HepG2 (cell line): ENCODE data around the gene SNAPC4. TPM values are rescaled to one million over a fixed set of nuclear protein-coding genes. Genes with fewer than 3 reads are reported as not detected.

ENCODE experiments used
- AGO2 ChIP-seq: fragments of 200-400 bp; formaldehyde crosslinking; optimal IDR thresholded peaks from 2 replicates; pipeline ENCODE3; 2017; ENCODE audit warnings: mild to moderate bottlenecking, low read depth, low read length, moderate library complexity
- CBX5 ChIP-seq: sonication (generic); formaldehyde crosslinking; IDR thresholded peaks from 2 replicates; pipeline ENCODE4 v1.4.0; 2020; ENCODE audit warnings: missing genetic modification reagents, borderline replicate concordance
- DDIT3 ChIP-seq: sonication (generic); formaldehyde crosslinking; IDR thresholded peaks from 2 replicates; pipeline ENCODE4 v1.4.0; 2020; ENCODE audit warnings: mild to moderate bottlenecking, missing genetic modification reagents
- FOXO1 ChIP-seq: sonication (generic); formaldehyde crosslinking; IDR thresholded peaks from 2 replicates; pipeline ENCODE4 v1.4.0; 2020; ENCODE audit warnings: missing genetic modification reagents
- GFI1 ChIP-seq: sonication (generic); formaldehyde crosslinking; IDR thresholded peaks from 2 replicates; pipeline ENCODE4 v1.5.0; 2020; ENCODE audit warnings: missing genetic modification reagents, mild to moderate bottlenecking, borderline replicate concordance
- GLMP ChIP-seq: sonication (generic); formaldehyde crosslinking; IDR thresholded peaks from 2 replicates; pipeline ENCODE4 v1.9.0; 2021; ENCODE audit warnings: missing genetic modification reagents, mild to moderate bottlenecking, borderline replicate concordance
- HDAC1 ChIP-seq: sonication (generic); formaldehyde crosslinking; IDR thresholded peaks from 2 replicates; pipeline ENCODE4 v1.5.1; 2020; ENCODE audit warnings: mild to moderate bottlenecking, missing genetic modification reagents
- KIAA2018 ChIP-seq: sonication (generic); formaldehyde crosslinking; IDR thresholded peaks from 2 replicates; pipeline ENCODE4 v1.5.0; 2020; ENCODE audit warnings: mild to moderate bottlenecking, missing genetic modification reagents, borderline replicate concordance
- KLF15 ChIP-seq: sonication (generic); formaldehyde crosslinking; IDR thresholded peaks from 2 replicates; pipeline ENCODE4 v1.8.1; 2023; ENCODE audit warnings: borderline replicate concordance, mild to moderate bottlenecking, inconsistent platforms, missing genetic modification reagents, mixed read lengths
- MYC ChIP-seq: sonication (generic); formaldehyde crosslinking; IDR thresholded peaks from 2 replicates; pipeline ENCODE4 v1.9.0; 2021; ENCODE audit warnings: missing genetic modification reagents, borderline replicate concordance
- POLR2A ChIP-seq, 2 experiments: IDR thresholded peaks; 2 replicates each; pipeline ENCODE4 v1.6.1; 2011; ENCODE audit warnings: low read depth in 2 of 2, low read length in 2 of 2, mild to moderate bottlenecking in 1 of 2, moderate library complexity in 1 of 2; ENCODE audit not compliant: insufficient read depth in 1 of 2
- SIX4 ChIP-seq: sonication (generic); formaldehyde crosslinking; IDR thresholded peaks from 2 replicates; pipeline ENCODE4 v1.4.0; 2020; ENCODE audit warnings: missing genetic modification reagents
- SP2 ChIP-seq: sonication (generic); formaldehyde crosslinking; IDR thresholded peaks from 2 replicates; pipeline ENCODE4 v1.5.1; 2020; ENCODE audit warnings: mild to moderate bottlenecking, missing genetic modification reagents
- TAF1 ChIP-seq: sonication (generic); formaldehyde crosslinking; IDR thresholded peaks from 2 replicates; pipeline ENCODE4 v1.4.0; 2020; ENCODE audit warnings: missing genetic modification reagents
- YEATS4 ChIP-seq: sonication (generic); formaldehyde crosslinking; IDR thresholded peaks from 2 replicates; pipeline ENCODE4 v1.4.0; 2020; ENCODE audit warnings: missing genetic modification reagents, borderline replicate concordance
- ZBTB8A ChIP-seq: sonication (generic); formaldehyde crosslinking; IDR thresholded peaks from 2 replicates; pipeline ENCODE4 v1.4.0; 2020; ENCODE audit warnings: mild to moderate bottlenecking, low read depth, missing genetic modification reagents, borderline replicate concordance
- ZNF563 ChIP-seq: sonication (generic); formaldehyde crosslinking; IDR thresholded peaks from 2 replicates; pipeline ENCODE4 v1.8.0; 2022; ENCODE audit warnings: mild to moderate bottlenecking, moderate library complexity, missing genetic modification reagents
- ZNF607 ChIP-seq: sonication (generic); formaldehyde crosslinking; IDR thresholded peaks from 2 replicates; pipeline ENCODE4 v1.5.1; 2020; ENCODE audit warnings: missing genetic modification reagents, mild to moderate bottlenecking, borderline replicate concordance
- ZSCAN25 ChIP-seq: sonication (generic); formaldehyde crosslinking; IDR thresholded peaks from 2 replicates; pipeline ENCODE4 v1.8.0; 2022; ENCODE audit warnings: mild to moderate bottlenecking, missing genetic modification reagents
- polyA plus RNA-seq, 8 experiments: library from polyadenylated mRNA; depleted of rRNA in 3 of 8; stranded (reverse) in 7 of 8; unstranded in 1 of 8; fragments of >200 nt; fragmentation: Illumina TruSeq in 4 of 8; extraction: Trizol in 4 of 8; gene quantifications; 2 replicates each; pipeline versions ENCODE4 v1.2.1 to v1.2.3, GENCODE V29; 2011 to 2016; ENCODE audit warnings: low read depth in 4 of 8, missing spikeins in 1 of 8, mixed read lengths in 1 of 8; ENCODE audit not compliant: insufficient read depth in 1 of 8
- total RNA-seq, 5 experiments: library from RNA; depleted of rRNA; stranded (reverse); fragments of >200 nt; fragmentation: Illumina TruSeq; extraction: Trizol; gene quantifications; 2 replicates each; pipeline ENCODE4 v1.2.3, GENCODE V29; 2016; ENCODE audit warnings: low read depth in 1 of 5

Gene SNAPC4
- total and polyA plus RNA-seq, 2 of the 13 experiments (the other 11 are each of a cell fraction or from before 2014, with no cell fraction given), result 2.0 to 6.0 TPM

GRCh38 chr9:136439481-136440408, 39.8 kb upstream of the SNAPC4 start, which contains the start of gene INPP5E (continued):
- TF ChIP-seq MYC (peak; percentile 30; the same call in 1 of the 2 replicates), CBX5 (CRISPR knock-in tag) (no peak), GFI1 (CRISPR knock-in tag) (no peak), GLMP (CRISPR knock-in tag) (no peak), YEATS4 (CRISPR knock-in tag) (peak; percentile 24; the same call in 1 of the 2 replicates), KIAA2018 (no peak), SP2 (CRISPR knock-in tag) (peak; percentile 32; the same call in 1 of the 2 replicates), AGO2 (peak; percentile 85), ZNF563 (CRISPR knock-in tag) (peak; percentile 67), ZSCAN25 (CRISPR knock-in tag) (no peak), ZBTB8A (CRISPR knock-in tag) (no peak), FOXO1 (CRISPR knock-in tag) (no peak), POLR2A (IDR thresholded peaks at IDR 0.05; ENCODE audit: insufficient read depth in 1 of 2, low read depth in 2 of 2, low read length in 2 of 2) (peak in 1 of 2 experiments; percentile 54; a peak in 2 of 4 replicates), ZNF607 (peak; percentile 60; the same call in 1 of the 2 replicates), TAF1 (CRISPR knock-in tag) (peak; percentile 38; the same call in 1 of the 2 replicates), SIX4 (CRISPR knock-in tag) (no peak), HDAC1 (CRISPR knock-in tag) (0 out of 2 replicates have a peak, but pooled peaks have one; percentile 5), DDIT3 (no peak), KLF15 (CRISPR knock-in tag) (no peak)
